GM20000 (cell line): Measurements from ENCODE around the gene RNASEL.

ENCODE experiments used
- DNase-seq: peaks from one replicate; pipeline ENCODE4 v3.0.0; 2012; ENCODE audit warnings: low spot score
- TF ChIP-seq, protein P1 (sequence below): IDR thresholded peaks from 2 replicates; pipeline ENCODE4 v1.5.1; 2012; ENCODE audit warnings: mild to moderate bottlenecking, control low read depth; ENCODE audit errors: extremely low read depth, missing control alignments

RNASEL gene

GRCh38 chr1:182631954-182632353 lies 42.9 kb upstream of the RNASEL start:
- no peak for DNase-seq
- TF ChIP-seq, protein P1, sequence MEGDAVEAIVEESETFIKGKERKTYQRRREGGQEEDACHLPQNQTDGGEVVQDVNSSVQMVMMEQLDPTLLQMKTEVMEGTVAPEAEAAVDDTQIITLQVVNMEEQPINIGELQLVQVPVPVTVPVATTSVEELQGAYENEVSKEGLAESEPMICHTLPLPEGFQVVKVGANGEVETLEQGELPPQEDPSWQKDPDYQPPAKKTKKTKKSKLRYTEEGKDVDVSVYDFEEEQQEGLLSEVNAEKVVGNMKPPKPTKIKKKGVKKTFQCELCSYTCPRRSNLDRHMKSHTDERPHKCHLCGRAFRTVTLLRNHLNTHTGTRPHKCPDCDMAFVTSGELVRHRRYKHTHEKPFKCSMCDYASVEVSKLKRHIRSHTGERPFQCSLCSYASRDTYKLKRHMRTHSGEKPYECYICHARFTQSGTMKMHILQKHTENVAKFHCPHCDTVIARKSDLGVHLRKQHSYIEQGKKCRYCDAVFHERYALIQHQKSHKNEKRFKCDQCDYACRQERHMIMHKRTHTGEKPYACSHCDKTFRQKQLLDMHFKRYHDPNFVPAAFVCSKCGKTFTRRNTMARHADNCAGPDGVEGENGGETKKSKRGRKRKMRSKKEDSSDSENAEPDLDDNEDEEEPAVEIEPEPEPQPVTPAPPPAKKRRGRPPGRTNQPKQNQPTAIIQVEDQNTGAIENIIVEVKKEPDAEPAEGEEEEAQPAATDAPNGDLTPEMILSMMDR, result no peak

GRCh38 chr1:182631053-182631677 lies 42.1 kb upstream of the RNASEL start:
- TF ChIP-seq, protein P1, result no peak

GRCh38 chr1:182630586-182630985 lies 41.5 kb upstream of the RNASEL start:
- TF ChIP-seq, protein P1, result no peak
- DNase-seq, result no peak

More at GRCh38 chr1:182631053-182631677, 42.1 kb upstream of the RNASEL start:
- no peak for DNase-seq

DNA sequence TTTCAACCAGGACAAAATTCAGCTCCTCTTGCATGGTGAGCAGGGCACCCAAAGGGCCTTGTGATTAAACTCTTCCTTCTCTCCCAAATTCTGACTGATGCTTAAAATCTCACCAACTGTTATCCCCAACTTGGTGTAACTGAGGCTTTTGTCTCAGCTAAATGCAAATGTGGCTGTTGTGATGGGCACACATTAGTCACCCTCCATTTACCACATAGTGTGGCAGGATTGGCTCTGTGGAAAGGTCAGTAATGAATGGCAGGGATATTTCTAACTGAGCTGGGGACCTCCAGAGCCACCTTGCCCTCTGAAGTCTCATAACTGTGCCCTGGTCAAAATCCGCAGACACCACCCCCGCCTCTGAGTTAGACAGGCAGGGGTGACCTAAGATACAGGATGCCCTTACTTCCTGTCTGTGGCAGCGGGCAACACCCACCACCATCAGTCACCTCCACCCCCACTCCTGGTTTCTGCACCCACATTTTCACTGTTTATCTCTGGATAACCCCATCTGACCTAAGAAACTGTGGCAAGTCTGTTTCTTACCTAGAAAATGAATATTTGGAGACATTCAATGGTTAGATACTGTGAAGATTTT lies 40.5 kb upstream of the RNASEL start:
- DNase-seq, result no peak
- TF ChIP-seq, protein P1, result no peak

- DNase-seq, result no peak
- TF ChIP-seq, protein P1, result no peak
Measured at GRCh38 chr1:182629080-182629479, 40.0 kb upstream of the RNASEL start.

DNA sequence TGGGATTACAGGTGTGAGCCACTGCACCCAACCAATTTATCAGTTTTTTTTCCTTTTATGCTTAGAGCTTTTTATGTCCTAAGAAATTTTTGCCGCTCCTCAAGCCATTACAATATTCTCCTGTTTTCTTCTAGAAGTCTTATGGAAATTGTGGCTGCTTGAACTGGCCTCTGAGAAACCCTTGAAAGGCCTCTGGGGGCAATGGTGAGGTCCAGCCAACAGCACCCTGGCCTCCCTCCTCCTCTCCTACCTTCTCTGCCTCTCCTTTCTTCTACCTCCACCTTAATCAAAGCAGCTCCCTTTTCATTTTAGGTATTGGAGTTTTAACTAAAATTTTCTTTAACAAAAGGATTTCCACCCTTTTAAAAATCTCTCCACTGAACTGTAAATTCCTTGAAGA lies 39.6 kb upstream of the RNASEL start:
- no peak for DNase-seq
- TF ChIP-seq, protein P1, result no peak

- DNase-seq, result no peak
- TF ChIP-seq, protein P1, result no peak
Measured at GRCh38 chr1:182627622-182628021, 38.6 kb upstream of the RNASEL start.
